Left lung (tissue), 10 donors: ENCODE results near the gene NCAPD3. TPM values are rescaled to one million over a fixed set of nuclear protein-coding genes. Genes with fewer than 3 reads are reported as not detected.

ENCODE experiments used
- ATAC-seq: fragments of 200-7000 bp; cut with Tn5 transposase; one replicate; pipeline ENCODE4 v1.9.1; 2020; ENCODE audit warnings: moderate library complexity
- DNase-seq, 4 donors: peaks; one replicate each; pipeline ENCODE4 v3.0.0-alpha.2; 2013 to 2020
- H3K27ac ChIP-seq, 2 donors: fragments of 200-600 bp; sonication (generic) in 1 of 2; one replicate each; pipeline versions ENCODE4 v1.5.0 to v1.8.0; 2020 to 2021
- H3K27me3 ChIP-seq, 2 donors: fragments of 200-600 bp; sonication (generic) in 1 of 2; one replicate each; pipeline versions ENCODE4 v1.5.0 to v1.8.0; 2020 to 2021
- H3K36me3 ChIP-seq, 2 donors: fragments of 200-600 bp; sonication (generic) in 1 of 2; one replicate each; pipeline versions ENCODE4 v1.5.0 to v1.8.0; 2020 to 2021
- H3K4me1 ChIP-seq, 2 donors: fragments of 200-600 bp; one replicate each; pipeline ENCODE4 v1.8.0; 2021
- H3K4me3 ChIP-seq, 2 donors: fragments of 200-600 bp; sonication (generic) in 1 of 2; one replicate each; pipeline versions ENCODE4 v1.5.0 to v1.8.0; 2020 to 2021; ENCODE audit warnings: mild to moderate bottlenecking in 1 of 2
- H3K9me3 ChIP-seq, 2 donors: fragments of 200-600 bp; sonication (generic) in 1 of 2; one replicate each; pipeline versions ENCODE4 v1.5.0 to v1.8.0; 2020 to 2021
- CTCF ChIP-seq, 2 donors: fragments of 200-600 bp; sonication (generic) in 1 of 2; IDR thresholded peaks; one replicate each; pipeline versions ENCODE4 v1.5.0 to v1.8.0; 2021; ENCODE audit warnings: antibody characterized with exemption in 2 of 2
- intact Hi-C, 2 donors: fragments of 100-400 bp; cut with DNase I; formaldehyde crosslinking; loops; one replicate each; pipeline versions ENCODE4 v1.11.2 to v1.14.2; 2022
- polyA plus RNA-seq, 6 donors: library from polyadenylated mRNA; unstranded; fragments of 120-200 nt; gene quantifications; one replicate each; pipeline ENCODE4 v1.2.1, GENCODE V29; 2013; ENCODE audit not compliant: insufficient read length in 6 of 6
- total RNA-seq, 2 donors: library from RNA; stranded (reverse); fragmentation: NEBNext Ultra II Directional; extraction: Animal tissue kit (Norgen Biotek cat#: 25700); gene quantifications; one replicate each; pipeline ENCODE4 v1.2.1, GENCODE V29; 2021
- donor health status: DM: no; HTN: yes; CAD: no.
- donor health status: DM: no; HTN: no; CAD: no.

The NCAPD3 gene
- total and polyA plus RNA-seq, 8 donors = 16.4 to 37.7 (median 32.6) TPM

DNA sequence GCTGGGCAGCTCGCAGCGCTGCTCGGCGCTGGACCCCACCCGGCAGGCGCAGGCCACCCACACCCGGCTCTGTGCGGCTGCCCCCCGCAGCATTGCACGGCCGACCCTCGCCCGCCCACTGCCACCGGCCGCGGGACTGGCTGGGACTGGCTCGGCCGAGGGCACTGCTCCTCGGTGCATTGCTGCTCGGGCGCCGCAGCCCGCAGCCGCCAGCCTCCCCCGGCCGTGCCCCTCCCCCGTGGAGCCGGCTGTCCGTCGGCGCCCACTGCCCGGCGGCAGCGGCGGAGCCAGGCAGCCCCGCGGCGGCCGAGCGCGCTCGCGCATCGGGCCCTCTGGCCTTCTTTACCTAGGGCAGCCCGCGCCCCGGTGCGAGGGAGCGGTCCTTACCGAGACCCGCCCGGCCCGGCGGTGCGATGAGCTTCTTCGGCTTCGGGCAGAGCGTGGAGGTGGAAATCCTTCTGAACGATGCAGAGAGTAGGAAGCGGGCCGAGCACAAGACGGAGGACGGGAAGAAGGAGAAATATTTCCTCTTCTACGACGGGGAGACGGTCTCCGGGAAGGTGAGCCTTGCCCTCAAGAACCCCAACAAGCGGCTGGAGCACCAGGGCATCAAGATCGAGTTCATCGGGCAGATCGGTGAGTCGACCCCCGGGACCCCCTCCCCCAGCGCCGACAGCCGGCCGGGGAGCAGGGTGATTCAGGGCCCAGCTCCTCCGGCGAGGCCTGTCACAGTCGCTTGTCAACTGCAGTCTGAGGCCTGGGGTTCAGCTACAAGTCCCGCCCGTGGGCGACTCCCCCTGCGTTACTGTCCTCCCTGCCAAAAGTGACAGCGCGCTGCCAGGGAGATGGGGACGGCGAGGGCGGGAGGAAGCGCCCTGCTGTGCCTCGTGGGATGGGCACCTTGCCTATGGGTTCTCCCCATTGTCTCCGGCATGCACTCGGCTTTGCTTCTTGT lies 1.2 kb upstream of the NCAPD3 start:
- TF ChIP-seq CTCF (IDR thresholded peaks at IDR 0.05) = no peak
- DNase-seq (peak; percentile 10 to 88 (median 45)), ATAC-seq (peak; percentile 38)
- no peaks in the 10 kb centered on the region for H3K9me3 ChIP-seq
- peaks cover 15 to 57% of the 10 kb centered on the region in 2 donors for H3K4me1 ChIP-seq
- peaks cover 0 to 4% of the 10 kb centered on the region in 2 donors for H3K36me3 ChIP-seq
- H3K4me3 ChIP-seq = peak overlapping the region; percentile 86 to 93
- peak overlapping the region; percentile 91 to 95 for H3K27ac ChIP-seq
- intact Hi-C loops = no loop called here
- no peaks in the 10 kb centered on the region for H3K27me3 ChIP-seq

- H3K36me3 ChIP-seq = peaks cover 0 to 17% of the 10 kb centered on the region in 2 donors
- H3K4me3 ChIP-seq = peak overlapping the region; percentile 86 to 93
- no peaks in the 10 kb centered on the region for H3K9me3 ChIP-seq
- H3K4me1 ChIP-seq = peaks cover 15 to 42% of the 10 kb centered on the region in 2 donors
- intact Hi-C loops = no loop called here
- DNase-seq (no peak), ATAC-seq (no peak)
- no peaks in the 10 kb centered on the region for H3K27me3 ChIP-seq
- no peak for TF ChIP-seq CTCF (IDR thresholded peaks at IDR 0.05)
- peak overlapping the region in 1 of 2 donors; percentile 95 for H3K27ac ChIP-seq
These were observed 646 bp downstream of the NCAPD3 start for GRCh38 chr11:134223121-134223520.

DNA sequence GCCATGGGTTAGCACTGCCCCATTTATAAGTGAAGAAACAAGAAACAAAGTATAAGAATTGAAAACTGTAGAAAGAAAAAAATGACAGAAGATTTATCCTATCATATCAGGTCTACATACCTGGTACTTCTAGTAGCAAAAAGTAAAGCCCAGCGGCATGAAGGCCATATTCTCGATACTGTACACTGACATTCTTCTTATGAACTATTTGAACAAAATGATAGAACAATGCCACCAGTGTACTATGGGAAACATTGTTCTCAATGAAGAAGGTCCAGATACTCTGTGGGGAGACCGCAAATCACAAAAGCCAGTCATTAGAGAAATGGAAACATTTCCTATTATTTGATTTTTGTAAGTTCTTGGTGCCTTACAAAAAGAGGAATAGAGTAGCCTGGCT lies 7.0 kb downstream of the NCAPD3 start:
- ATAC-seq = no peak
- Histone ChIP-seq H3K36me3 (peaks cover 0 to 38% of the 10 kb centered on the region in 2 donors), H3K27me3 (no peaks in the 10 kb centered on the region), H3K4me3 (no peak overlapping the region), H3K4me1 (no peaks in the 10 kb centered on the region), H3K9me3 (no peaks in the 10 kb centered on the region), H3K27ac (no peak overlapping the region)
- intact Hi-C loops = no loop called here
- DNase-seq = no peak
- TF ChIP-seq CTCF (IDR thresholded peaks at IDR 0.05) = no peak

DNA sequence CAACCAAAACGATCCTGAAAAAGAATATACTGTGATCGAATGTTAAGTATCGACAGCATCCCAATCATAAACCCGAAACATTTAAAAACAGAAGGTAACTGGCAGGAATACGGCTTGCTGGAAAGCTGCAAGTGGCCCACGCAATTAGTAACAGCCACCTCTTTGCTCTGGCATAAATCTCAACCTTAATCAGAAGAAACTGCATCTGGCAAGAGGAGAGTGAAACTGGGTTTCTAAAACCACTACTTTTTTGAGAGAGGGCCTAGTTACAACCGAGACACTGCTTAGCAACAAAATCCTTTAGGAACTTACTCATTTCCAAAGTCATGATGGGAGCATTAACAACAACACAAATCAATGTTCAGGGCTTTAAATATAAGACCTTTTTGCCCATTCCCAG lies 7.9 kb downstream of the NCAPD3 start:
- TF ChIP-seq CTCF (IDR thresholded peaks at IDR 0.05) = no peak
- intact Hi-C loops = no loop called here
- H3K27ac ChIP-seq = no peak overlapping the region
- no peak for DNase-seq
- no peaks in the 10 kb centered on the region for H3K4me1 ChIP-seq
- H3K27me3 ChIP-seq = no peaks in the 10 kb centered on the region
- peaks cover 0 to 38% of the 10 kb centered on the region in 2 donors for H3K36me3 ChIP-seq
- no peak overlapping the region for H3K4me3 ChIP-seq
- no peak for ATAC-seq
- no peaks in the 10 kb centered on the region for H3K9me3 ChIP-seq

DNA sequence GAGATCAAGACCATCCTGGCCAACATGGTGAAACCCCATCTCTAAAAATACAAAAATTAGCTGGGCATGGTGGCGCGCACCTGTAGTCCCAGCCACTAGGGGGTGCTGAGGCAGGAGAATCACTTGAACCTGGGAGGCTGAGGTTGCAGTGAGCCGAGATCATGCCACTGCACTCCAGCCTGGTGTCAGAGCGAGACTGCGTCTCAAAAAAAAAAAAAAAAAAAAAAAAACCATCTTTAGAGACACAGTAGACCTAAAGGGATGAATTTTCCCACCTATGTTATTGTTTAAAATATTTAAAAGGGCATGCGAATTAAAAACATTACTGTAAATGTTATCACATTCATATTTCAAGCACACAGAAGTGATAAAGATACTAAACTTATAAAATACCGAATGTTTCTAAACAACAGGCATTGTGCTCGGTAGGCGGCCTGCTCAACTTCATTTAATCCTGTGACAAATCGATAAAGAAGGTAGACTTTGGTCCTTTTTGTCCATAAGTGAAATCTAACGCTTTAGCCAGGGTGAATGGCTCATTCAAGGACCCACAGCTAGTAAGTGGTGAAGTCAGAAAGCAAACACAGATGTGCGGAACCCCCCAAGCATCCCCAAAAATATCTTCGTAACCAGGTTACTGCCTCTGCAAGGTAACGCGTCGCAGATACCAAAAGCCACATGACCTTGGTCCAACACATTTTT lies 16.1 kb downstream of the NCAPD3 start:
- no peaks in the 10 kb centered on the region for H3K9me3 ChIP-seq
- peak; percentile 58 to 71 for TF ChIP-seq CTCF (IDR thresholded peaks at IDR 0.05)
- peaks cover 0 to 57% of the 10 kb centered on the region in 2 donors for H3K36me3 ChIP-seq
- H3K4me1 ChIP-seq = no peaks in the 10 kb centered on the region
- no peak overlapping the region for H3K4me3 ChIP-seq
- peak in 1 of 4 donors; percentile 66 for DNase-seq
- intact Hi-C loops = no loop called here
- ATAC-seq = no peak
- H3K27me3 ChIP-seq = no peaks in the 10 kb centered on the region
- no peak overlapping the region for H3K27ac ChIP-seq
